ENCODE measurements around the gene P4HB.

P4HB gene

DNA sequence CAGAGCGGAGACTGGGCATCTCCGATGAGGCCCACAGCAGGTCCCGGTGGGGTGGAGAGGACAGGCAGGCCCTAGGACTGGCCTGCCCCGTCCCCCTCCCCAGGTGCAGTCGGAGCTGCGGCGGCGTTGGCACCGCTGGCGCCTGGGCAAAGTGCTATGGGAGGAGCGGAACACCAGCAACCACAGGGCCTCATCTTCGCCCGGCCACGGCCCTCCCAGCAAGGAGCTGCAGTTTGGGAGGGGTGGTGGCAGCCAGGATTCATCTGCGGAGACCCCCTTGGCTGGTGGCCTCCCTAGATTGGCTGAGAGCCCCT is 47.0 kb downstream of the P4HB start:
- no peak for DNase-seq

DNA sequence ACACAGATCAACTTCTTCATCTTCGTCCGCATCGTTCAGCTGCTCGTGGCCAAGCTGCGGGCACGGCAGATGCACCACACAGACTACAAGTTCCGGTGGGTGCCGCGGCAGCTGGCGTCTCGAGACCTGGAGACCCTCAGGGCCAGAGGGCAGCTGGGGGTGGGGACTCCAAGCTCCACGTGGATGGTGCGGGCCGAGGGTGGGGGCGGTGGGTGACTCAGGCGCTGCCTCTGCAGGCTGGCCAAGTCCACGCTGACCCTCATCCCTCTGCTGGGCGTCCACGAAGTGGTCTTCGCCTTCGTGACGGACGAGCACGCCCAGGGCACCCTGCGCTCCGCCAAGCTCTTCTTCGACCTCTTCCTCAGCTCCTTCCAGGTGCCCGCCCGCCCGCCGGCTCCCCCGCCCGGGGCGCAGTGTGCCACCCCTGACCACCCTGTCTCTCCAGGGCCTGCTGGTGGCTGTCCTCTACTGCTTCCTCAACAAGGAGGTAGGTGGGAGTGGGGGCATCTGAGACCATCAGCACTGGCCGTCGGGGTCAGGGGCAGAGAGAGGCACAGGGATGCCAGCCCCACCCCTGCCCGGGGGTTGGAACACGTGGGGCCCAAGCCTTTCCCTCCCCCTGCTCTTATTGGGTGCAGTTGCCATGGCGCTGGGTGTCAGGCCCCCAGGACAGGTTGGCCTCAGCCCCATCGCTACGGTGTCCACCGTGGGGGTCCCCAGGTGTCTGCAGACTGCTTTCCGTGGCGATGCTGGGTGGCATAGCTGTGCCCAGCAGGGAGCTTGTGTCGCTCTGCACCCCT is 47.6 kb downstream of the P4HB start:
- DNase-seq: no peak

DNA sequence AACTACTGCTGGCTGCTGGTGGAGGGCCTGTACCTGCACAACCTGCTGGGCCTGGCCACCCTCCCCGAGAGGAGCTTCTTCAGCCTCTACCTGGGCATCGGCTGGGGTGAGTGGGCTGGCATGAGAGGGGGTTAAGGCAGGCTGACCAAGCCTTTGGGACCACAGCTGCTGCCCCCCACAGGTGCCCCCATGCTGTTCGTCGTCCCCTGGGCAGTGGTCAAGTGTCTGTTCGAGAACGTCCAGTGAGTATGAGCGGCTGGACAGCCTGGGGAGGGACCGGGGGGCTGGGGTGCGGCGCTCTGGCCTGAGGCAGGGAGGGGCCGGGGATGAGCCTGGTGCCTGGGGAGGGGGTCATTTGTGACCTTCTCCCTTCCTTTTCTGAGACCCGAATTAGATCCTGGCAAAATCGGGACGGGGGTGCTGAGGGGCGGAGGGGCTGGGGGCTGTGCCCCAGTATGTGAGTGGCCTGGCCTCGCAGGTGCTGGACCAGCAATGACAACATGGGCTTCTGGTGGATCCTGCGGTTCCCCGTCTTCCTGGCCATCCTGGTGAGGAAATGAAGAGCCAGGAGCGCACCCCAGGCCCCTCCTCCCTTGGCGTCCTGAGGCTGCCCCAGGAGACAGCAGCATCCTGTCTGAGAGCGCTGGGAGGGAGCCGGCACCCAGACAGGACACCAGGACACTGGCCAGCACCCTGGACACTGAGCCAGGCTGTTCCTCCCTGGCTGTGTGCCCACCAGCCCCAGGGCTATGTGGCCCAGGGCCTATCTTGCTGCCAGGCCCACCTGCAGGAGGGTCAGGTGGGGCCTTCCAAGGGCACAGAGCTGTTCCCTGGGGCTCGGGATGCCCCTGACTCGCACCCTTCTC is 48.4 kb downstream of the P4HB start:
- no peak for DNase-seq

DNA sequence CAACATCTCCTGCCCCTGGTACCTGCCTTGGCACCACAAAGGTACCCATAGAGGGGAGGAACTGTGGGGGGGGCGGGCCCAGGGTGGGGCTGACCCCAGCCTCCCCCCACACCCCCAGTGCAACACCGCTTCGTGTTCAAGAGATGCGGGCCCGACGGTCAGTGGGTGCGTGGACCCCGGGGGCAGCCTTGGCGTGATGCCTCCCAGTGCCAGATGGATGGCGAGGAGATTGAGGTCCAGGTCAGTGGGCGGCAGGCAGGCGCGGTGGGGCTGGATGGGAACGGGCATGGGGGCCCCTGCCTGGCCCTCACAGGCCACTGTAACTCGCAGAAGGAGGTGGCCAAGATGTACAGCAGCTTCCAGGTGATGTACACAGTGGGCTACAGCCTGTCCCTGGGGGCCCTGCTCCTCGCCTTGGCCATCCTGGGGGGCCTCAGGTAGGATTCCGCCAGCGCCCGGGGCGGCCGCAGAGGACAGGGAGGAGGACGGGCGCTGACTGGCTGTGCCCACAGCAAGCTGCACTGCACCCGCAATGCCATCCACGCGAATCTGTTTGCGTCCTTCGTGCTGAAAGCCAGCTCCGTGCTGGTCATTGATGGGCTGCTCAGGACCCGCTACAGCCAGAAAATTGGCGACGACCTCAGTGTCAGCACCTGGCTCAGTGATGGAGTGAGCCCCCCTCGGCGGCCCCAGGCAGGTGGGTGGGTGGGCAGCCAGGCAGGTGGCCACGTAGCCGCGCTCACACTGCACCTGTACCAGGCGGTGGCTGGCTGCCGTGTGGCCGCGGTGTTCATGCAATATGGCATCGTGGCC is 49.2 kb downstream of the P4HB start:
- no peak for DNase-seq

DNA sequence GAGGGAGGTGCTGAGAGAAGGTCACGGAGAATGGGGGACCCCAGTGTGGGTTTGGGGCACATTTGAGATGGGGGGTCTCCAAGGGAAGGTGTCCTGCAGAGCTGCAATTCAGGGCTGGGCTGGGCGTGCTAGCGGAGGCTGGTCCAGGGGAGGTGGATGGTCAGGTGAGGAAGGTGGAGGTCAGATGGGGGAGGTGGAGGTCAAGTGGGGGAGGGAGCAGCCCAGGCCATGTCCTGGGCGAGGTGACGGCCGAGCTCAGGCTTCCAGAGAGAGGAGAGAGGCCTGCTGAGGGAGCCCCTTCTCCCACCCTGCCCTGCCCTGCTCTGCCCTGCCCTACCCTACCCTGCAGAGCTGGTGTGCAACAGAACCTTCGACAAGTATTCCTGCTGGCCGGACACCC is 49.9 kb downstream of the P4HB start:
- no peak for DNase-seq

DNA sequence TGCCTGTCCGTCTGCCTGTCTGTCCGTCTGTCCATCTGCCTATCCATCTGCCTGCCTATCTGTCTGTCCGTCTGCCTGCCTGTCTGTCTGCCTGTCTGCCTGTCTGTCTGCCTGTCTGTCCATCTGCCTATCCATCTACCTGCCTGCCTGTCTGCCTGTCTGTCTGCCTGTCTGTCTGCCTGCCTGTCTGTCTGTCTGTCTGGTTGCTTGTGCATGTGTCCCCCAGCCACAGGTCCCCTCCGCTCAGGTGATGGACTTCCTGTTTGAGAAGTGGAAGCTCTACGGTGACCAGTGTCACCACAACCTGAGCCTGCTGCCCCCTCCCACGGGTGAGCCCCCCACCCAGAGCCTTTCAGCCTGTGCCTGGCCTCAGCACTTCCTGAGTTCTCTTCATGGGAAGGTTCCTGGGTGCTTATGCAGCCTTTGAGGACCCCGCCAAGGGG is 50.8 kb downstream of the P4HB start:
- no peak for DNase-seq

DNA sequence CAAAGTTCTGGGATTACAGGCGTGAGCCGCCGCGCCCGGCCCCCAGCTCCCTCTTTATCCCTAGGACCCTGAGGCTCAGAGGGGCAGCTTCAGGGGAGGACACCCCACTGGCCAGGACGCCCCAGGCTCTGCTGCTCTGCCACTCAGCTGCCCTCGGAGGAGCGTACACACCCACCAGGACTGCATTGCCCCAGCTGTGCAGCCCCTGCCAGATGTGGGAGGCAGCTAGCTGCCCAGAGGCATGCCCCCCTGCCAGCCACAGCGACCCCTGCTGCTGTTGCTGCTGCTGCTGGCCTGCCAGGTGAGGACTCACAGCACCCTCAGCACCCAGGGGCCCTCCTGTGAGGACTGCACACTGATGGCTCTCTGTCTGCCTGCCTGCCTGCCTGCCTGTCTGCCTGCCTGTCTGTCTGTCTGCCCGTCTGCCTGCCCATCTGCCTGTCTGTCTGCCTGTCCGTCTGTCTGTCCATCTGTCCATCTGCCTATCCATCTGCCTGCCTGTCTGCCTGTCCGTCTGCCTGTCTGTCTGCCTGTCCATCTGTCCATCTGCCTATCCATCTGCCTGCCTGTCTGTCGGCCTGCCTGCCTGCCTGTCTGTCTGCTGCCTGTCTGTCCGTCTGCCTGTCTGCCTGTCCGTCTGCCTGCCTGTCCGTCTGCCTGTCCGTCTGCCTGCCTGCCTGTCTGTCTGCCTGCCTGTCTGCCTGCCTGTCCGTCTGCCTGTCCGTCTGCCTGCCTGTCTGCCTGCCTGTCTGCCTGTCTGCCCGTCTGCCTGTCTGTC is 51.4 kb downstream of the P4HB start:
- no peak for DNase-seq

DNA sequence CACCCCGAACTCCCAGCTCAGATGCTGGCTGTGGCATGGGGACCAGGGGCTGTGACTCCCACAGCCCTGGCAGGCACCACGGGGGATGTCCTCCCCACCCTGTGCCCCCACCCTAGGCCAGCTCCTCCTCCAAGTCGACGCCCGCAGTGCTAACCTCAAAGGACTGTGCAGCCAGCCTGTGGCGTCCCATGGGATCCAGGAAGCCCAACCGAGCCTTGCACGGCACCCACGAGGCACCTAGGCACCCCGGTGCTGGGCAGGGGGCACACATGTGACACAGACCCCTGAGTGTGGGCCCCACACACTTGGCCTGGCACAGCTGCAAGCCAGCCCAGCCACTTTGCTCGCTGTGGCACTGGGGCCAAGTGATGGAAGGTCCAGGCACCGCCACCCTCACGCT is 52.5 kb downstream of the P4HB start:
- no peak for DNase-seq

DNA sequence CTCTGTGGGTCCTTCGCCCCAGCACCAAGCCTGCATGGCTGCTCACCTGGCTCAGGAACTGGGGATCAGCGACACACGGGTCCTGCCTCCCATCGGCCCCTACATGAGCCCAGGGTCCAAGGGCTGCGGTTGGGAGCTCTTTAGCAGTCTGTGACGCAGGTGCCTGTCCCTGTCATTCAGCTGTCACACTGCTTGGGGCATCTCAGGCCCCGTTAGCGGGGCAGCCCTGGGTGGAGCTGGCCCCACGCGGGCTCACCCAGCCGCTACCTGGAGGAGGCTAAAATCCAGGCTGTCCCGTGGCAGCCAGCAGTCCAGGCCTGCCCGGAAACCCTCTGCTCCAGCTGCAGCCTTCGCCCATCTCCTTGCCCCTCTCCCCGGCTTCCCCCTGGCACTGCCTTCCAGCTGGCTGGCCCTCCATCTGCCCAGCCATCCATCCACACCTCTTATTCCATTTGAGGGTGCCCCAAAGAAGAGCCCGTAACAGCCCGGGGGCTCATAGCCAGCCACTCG is 53.1 kb downstream of the P4HB start:
- no peak for DNase-seq

DNA sequence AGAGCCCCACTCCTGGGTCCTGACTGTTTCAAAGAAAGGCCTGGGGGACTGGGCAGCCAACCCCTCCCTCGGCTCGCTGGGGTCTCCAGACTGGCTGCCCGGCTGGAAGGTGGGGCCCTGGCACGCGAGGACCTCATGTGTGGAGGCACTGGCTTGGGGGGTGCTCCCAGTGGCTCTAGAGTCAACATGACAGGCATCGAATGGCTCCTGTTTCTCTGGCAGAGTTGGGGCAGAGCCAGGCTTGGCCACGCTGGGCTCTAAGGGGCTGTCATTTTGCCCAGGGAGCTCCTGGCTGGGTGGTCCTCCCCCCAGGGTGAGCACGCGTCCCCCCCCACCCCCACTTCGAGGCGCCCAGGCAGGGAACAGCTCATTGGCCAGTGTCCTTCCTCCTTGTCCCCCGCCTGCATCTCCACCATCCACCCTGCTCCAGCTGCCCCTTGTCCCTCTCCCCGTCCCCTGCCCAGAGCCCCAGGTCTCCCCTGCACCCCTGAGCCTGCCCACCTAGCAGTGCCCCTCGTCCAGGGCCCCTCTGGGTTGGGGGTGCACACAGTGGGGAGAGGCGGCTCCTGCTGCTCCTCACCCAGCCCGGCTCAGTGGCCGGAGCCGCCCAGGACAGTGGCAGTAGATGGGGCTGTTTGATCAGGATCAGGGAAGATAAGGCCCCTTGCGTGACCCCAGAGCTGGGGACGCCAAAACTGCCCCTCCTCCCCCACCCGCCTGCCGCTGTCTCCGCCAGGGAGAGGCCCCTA is 53.7 kb downstream of the P4HB start:
- DNase-seq: no peak

DNA sequence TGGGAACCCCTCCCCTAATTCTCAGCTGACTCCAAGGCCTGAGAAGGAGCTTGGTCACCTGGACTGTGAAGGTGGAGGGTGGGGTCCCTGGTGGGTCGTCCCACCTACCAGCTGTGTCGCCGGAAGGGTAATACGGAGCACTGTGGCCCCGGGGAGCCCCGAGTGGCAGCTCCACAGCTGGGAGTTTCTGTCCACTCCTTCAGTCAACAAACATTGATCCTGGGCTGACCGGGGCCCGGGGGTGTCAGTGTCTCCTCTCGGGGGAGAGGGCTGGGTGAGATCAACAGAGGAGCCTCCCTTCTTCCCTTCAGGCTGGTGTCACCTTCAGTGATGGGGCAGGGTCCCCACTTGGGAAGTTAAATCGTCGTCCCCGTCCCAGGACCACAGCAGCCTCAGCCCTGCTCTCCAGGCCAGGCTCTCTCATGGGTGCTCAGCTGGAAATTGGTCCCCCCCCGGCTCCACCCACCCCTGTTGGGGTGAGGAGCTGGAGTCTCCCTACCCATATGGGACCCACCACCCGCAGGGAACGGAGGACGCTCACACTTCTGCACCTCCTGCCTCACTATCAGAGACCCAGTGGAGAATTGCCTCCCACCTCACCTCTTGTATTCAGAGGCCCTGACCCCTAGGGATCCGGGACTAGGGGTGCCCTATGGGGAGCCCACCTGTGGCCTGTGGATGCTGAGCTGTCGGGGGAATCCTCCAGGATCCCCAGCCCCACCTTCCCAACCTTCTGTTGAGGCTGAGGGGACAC is 54.5 kb downstream of the P4HB start:
- DNase-seq: no peak

DNA sequence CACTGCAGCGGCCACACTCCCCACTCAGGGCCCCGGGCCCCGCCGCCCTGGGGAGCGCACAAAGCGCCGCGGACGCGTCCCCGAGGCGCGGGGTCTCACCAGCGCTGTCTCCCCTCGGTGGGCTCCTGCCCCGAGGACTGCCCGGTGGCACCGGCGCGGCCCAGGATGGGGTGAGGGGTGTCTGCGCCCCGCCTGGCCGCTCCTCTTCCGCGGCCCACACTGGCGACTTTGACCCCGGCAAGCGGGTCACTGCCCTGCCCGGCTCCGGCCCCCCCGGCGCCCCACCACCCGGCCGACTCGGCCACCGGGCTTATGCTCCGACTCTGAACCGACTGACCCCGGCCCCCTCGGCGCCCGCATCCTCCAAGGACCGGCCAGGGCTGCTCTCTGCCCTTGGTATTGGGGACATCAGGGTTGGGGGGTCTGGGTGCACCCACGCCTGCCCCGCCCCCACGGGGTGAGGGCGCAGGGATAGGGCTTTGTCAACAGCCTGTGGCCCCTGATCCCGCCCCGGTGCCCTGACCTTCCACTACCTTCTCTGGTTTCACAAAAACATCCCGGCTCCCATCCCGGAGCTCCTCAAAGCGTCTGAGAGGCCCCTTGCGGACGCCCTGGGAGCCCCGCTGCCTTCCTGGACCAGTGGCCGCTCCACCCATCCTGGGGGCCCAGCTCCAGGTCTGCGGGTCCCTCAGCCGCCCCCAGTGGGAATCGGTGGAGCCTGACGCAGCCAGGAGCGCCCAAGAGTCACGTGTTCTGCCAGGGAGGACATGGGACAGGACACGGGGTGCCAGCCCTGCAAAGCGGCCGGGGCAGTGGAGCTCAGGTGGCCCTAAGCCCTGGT is 55.6 kb downstream of the P4HB start:
- no peak for DNase-seq

DNA sequence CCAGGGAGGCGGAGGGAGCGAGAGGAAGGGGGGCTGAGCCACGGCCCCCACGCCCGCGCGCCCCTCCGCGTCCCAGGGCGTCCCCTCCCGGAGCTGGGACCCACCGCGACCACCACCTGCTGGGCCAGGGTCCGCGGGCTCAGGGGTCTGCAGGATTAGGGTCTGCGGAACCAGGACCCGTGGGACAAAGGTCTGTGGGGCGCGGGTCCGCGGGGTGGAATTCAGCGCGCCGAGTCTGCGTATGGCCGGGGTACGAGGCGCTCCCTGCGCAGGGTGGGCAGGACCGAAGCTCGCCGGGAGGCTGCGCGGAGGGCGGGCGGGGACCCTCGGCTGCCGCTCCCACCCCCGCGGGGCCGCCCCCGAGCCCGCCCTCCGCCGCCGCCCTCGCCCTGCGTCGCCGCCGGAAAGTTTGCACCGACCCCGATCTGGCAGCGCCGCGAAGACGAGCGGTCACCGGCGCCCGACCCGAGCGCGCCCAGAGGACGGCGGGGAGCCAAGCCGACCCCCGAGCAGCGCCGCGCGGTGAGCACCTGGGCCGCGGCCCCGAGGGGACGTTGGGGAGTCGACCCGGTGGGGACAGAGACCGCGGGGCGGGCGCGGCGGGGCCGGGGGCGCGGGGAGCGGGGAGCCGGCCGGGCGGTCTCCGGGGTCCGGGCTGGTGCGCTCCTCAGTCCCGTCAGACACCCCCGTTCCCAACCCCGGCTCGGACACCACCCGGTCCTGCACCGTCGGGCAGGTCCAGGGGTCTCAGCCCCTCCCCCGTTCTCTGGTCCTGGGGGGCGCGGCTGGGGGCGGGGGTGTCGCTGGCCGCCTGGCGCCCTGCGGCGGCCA is 56.4 kb downstream of the P4HB start, which contains the start of gene GCGR:
Gene GCGR (plus strand): TSS at position 423 of the 831 bp plus-strand sequence. CDS start 4,869 bp downstream, outside the sequence.
- no peak for DNase-seq

DNA sequence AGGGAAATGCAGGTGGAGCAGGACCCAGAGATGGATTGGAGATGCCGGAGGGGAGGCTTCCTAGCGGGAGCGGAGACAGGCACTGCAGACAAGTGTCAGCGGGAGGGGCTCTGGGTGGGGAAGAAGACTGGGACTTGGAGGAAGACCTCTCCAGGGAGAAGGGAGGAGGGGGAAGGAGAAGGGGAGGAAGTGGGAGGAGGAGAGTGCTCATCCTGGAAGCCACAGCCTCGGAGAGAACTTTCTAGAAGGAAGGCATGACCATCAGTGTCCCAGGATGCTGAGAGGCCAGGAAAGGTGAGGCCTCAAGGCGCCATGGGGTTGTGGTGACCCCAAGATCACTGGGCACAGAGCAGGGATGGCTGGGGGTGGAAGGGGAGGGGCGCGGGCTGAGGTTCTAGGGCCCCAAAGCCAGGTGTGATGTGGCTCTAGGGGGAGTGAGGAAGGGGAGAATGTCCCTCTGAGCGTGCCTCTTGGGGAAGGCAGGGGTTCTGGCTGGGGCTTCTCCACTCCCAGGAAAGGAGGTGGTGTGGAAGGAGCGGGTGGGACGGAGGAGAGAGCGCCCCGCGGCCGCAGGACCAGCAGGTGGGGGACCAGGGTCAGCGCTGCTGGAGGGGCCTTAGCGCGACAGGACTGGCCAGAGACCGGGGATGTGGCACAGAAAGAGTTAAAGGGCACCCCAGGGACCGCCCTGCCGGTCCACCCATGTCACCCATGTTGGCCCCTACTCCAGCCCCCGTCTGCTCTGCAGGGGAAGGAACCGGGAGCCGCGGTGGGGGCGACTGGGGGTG is 57.3 kb downstream of the P4HB start:
- no peak for DNase-seq

DNA sequence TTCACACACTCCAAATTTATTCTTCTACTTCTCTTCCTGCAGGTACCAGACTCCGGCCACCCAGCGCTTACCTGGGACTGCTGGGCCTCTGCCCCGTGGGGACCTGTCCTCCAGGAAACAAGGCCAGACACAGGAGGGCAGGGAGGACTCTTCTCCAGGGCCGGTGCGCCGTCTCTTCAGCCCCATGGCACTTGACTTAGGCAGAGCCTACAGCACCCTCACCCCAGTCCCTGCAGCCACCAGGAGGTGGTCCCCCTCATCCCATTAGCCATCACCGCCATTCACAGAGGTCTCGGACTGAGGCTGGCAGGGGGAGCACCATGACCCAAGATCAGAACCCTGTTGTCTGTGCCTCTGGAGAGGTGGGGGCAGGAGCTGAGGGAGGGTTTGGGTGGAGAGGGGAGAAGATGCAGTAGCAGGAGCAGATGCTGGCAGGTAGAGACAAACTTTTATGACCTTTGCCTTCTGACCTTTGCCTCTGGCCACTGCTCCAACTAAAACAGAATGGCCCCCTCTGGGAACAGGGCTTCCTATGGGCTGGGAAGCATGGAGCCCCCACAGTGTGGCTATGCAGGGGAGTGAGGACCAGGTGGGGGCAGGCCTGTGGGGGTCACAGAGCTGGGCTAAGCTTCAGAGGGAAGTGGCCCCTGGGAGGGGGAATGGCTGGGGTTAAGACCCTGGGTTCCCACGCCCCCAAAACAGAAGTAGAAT is 58.1 kb downstream of the P4HB start:
- DNase-seq: no peak

DNA sequence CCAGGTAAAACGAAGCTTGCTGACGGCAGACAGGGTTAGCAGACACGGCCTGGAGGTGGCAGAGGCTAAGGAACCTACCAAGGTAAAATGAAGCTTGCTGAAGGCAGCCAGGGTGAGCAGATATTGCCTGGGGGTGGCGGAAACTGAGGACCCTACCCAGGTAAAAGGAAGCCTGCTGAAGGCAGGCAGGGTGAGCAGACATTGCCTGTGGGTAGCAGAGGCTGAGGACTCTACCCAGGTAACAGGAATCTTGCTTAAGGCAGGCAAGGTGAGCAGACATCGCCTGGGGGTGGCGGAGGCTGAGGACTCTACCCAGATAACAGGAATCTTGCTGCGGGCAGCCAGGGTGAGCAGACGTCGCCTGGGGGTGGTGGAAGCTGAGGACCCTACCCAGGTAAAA is 59.0 kb downstream of the P4HB start:
- DNase-seq: no peak
